KBM-7 (cell line): ENCODE measurements around the gene TPRG1.

Source experiments
- DNase-seq: peaks from one replicate; pipeline ENCODE4 v3.0.0-alpha.2; 2015
- in situ Hi-C: fragments of 300-500 bp; cut with MboI; formaldehyde crosslinking; loops from 2 replicates; pipeline ENCODE4 v1.14.3; 2020; ENCODE audit warnings: low sequenced_read_pairs, low pct_unique_long_range_greater_than_20kb, mixed read lengths

TPRG1 gene

DNA sequence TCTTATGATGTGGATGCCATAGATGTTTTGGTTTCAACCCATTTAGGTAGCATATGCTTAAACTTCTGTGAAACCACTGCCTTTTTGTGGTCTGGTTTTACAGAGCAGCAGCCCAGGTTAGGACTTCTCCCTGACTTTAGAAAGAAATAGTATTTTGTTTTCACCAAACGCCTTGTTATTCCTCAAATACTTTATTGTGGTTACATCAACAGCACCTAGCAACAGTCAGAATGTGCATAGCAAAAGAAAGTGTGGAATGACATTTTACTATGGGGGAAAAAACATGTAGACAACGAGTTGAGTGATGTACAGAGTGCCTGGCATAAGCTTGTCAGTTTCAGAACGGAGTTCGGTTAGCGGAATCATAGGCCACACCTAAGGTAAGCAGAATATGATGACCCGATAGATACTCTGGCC is 159.2 kb downstream of the TPRG1 start:
- in situ Hi-C loops = no loop called here
- DNase-seq = no peak

DNA sequence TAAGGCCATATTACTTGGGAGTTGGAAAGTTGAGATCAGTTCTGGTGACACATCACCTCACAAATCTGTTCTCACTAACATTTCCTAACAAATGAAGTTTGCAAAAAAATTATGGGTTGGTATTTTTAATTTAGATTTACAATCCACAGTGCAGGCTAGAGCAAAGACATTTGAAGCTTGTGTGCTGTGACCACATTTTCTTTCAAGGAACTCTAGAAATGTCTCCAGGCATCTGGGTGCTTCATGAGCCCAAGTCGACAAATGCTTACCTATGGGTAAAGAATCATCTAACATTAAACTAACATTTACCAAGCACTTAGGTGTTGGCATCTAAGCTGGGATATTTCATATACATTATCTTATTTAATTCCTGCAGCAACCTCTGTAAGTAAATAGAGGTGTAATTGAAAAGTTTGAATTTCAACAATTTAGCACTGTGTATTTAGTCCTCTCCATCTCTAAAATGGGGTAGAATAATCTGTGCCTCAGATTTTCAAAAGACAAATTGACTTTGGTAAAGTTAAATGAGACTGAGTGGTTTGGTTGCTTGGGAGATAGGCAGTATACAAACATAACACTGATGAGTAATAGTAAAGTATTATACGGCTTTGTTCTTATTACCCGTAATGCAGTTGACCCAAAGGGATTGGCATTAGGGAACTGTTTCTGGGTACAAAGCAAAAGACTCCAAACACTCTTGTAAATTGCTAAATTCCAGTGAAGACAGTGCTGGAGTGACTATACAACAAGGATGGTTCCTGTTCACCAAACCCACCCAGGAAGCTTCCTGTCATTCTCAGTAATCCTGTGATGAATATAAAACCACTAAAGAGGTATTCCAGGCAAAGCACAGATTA is 162.5 kb downstream of the TPRG1 start:
- in situ Hi-C loops = no loop called here
- DNase-seq = no peak

DNA sequence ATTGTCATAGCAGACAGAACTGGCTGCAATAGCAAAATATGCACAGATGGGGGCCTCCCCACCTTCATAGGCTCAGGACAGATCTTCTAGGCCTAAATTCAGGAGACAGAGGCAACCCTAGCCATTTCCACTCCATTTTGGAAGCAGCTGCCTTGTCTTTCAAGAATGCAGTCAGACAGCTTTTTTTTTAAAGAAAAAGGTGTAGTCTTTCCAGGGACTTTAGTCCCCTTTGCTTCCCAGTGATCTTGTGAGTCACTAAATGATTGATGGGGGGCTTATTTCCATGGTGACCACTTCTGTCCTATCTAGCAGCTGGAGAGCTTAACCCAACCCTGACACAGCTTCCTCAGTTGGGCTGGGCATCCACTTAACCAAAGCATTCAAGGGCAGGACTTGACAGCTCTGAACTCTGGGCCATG is 165.9 kb downstream of the TPRG1 start:
- in situ Hi-C loops = no loop called here
- DNase-seq = no peak

DNA sequence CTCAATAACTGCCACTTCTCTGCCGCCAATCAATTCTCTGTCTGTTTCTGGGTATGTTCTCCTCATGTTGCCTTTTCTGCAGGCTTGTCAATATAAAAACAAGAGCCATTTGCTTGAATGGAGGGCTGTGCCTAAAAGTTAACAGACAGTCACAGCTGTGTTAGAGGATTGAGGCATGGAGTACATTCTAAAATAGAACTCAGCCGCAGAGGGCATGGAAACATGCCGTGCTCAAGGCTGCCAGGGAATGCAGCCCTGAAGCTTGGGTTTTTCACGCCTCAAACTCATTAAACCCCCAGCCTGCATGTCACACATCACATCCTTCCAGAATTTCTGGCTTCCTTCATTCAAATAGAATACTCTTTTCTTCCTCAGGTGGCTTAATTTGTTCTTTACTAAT is 166.6 kb downstream of the TPRG1 start:
- in situ Hi-C loops = no loop called here
- DNase-seq = no peak

DNA sequence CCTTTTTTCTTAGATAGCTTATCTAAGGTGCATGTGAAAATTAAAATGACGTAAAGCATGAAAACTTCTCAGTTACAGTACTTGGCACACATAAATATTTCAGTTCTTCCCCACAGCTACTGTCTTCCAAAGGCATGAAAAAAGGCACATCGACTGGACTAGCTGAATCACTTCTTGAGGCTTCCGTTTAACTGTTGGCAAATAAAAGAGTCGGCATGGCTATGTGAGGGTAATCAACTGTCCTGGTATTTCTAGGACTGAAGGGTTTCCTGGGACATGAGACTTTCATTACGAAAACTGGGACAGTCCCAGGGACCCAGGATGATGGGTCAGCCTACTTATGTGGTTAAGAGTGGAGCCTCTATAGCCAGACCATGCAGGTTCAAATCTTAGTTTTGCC is 168.2 kb downstream of the TPRG1 start:
- in situ Hi-C loops = no loop called here
- no peak for DNase-seq

DNA sequence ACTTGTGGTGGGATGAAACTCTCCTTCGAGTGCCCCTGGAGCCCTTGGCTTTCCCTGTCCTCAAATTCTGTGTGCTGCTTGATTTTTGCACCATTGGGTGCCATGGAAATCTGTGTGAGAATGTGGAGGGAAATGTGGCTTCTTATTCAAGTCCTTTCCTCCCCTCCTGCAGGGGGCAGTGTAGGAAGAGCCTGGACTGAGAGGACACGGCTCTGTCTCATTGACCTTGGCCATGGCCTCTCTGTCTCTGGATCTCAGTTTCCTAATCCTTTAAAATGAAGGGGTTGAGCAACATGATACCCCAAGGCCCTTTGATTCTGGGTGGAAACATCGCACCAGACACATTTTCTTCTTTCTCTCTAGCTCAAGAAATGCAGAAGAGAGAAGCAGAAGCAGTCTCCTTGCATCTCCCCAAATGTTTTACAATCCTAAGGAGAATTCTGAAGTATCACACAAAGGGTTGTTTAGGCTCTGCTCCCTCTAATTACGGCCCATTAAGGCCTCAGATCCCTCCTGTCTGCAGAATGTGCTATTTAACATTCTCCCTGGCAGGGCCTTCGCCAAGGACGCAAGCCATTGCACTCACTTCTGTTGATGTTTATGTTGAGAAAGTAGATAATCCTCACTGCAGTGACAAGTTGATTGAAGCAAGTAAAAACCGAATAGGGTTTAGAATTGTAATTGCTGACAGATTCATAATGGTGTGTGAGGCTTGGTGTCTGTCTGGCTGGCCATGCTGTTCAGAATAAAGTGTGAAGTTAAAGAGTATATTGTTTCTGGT is 169.1 kb downstream of the TPRG1 start:
- in situ Hi-C loops = no loop called here
- DNase-seq = no peak

DNA sequence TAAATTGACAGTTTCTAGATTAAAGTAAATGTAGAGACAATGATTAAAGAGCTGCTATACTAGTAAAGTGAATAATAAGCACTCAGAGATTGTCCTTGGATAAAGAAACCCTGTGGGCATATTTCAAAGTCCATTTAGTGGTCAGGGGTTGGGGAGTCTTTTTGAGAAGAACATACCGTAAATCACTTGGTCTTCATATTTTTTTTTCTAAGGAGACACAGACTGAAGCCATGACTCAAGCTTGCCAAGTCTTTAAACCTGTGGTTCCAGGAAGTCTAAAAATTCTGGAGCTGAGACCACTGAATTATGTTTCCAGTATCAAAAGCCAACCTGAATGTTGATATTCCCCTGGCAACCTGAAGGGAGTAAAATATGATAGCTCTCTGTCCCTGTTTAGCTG is 171.0 kb downstream of the TPRG1 start:
- no peak for DNase-seq
- in situ Hi-C loops = no loop called here

DNA sequence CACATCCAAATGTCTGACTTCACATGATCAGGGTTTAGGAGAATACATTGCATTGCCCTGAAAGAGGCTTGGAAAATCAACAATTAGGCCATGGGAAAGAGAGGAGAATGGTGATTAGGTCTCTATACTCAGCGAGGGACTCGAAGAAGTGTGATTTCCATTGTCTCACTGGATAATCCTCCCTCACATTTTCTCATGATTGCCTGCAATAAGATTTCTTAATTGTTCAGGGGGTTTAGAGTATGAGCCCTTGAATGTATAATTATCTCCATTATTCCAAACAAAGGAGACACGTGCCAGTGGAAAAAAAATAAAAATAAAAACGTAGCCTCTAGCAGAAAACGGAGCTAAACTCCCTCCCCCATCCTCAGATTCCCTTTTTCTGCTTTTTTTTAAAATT is 173.2 kb downstream of the TPRG1 start:
- in situ Hi-C loops = no loop called here
- no peak for DNase-seq

DNA sequence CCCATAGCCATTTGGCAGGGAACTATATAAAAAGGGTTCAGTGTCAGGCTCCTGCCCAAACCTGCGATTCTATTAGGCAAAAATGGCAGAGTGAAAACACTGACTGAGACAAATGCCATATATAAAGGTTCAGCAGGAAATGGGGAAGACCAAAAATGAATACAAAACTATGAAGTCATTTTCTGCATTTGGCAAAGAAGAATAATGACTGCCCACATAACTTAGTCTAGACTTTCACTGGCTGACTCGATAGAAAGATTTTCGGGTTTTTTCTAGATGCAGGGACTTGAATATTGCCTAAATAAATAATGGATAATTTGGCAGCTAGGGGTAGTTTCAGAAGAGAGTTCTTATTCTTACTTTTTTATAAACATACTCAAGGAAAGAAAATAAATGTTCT is 178.0 kb downstream of the TPRG1 start:
- in situ Hi-C loops = no loop called here
- DNase-seq = no peak

DNA sequence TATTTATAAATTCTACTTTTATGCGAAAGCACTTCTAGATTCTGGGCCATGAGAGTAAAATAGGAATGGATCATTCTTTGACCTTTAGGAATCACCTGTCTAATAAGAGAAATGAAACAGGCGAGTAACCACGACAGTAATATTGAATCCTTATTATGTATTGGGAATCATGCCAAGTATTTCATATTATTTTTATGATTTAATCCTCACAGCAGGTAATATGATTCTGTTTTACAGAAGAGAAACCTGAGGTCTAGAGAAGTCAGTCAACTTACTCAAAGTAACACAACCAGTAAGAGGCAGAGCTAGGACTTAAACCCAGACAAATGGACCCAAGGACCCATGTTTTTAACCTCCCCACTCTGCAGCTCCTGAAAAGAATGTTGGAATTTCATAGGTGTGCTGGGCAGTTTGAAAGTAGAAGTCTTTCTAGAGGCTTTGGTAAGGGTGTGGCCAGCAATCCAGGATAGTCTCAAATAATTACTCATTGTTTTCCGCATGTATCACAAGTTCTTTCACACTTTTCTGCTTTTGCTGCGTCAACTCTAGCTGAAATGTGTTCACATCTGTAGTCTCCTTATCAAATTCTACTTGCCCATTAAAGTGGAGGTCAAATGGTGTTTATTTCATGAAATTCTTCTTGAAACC is 181.7 kb downstream of the TPRG1 start:
- in situ Hi-C loops = no loop called here
- no peak for DNase-seq

DNA sequence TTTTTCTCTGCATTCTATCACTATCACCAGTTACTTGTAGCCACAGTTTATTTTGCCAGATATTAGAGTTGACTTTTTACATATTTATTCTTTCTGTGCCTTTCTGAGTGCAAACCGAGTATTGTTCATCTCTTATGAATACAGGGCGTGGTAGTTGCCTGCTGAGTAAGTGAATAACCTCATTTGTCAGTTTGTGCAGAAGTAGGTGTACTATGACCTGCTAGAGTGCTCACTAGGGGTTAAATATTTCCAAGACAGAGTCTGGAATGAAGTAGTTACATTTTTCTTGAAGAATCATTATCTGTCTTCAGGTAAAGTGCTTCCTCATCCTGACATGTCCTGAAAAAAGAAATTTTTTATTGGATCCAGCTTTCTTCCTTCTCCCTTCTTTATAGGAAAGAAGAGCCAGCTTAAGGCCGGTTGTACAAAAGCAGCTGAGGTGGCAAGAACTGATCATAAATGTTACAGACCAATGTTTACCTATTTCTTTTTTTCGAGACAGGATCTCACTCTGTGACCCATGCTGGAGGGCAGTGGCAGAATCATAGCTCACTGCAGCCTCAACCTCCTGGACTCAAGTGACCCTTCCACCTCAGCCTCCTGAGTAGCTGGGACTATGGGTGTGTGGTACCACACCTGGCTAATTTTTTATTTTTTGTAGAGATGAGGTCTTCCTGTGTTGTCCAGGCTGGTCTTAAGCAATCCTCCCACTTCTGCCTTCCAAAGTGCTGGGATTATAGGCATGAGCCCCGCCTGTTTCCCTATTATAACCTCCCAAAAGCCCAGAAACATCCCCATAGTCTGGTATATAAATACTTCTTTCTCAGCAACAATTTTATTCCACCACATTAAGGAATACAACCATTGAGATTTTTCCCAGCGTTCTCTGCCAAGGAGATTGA is 182.5 kb downstream of the TPRG1 start:
- in situ Hi-C loops = no loop called here
- DNase-seq = no peak

DNA sequence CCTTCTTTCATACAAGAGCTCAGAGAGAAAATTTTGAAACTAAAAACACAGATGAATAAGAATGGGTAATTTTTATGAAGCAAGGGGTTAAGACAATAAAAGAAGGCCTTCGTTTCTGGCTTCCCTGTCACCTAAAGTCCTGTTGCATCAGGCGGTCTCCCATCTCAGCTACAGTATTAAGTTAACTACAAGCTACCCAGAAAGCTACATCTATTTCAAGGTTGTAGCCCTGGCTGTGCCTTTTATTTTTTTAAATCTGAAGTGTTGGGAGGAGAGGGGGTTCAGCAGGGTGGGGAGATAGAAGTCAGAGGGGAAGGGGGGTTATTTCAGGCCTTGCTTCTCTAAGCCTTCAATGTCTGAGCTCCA is 183.3 kb downstream of the TPRG1 start:
- DNase-seq = no peak
- in situ Hi-C loops = no loop called here

DNA sequence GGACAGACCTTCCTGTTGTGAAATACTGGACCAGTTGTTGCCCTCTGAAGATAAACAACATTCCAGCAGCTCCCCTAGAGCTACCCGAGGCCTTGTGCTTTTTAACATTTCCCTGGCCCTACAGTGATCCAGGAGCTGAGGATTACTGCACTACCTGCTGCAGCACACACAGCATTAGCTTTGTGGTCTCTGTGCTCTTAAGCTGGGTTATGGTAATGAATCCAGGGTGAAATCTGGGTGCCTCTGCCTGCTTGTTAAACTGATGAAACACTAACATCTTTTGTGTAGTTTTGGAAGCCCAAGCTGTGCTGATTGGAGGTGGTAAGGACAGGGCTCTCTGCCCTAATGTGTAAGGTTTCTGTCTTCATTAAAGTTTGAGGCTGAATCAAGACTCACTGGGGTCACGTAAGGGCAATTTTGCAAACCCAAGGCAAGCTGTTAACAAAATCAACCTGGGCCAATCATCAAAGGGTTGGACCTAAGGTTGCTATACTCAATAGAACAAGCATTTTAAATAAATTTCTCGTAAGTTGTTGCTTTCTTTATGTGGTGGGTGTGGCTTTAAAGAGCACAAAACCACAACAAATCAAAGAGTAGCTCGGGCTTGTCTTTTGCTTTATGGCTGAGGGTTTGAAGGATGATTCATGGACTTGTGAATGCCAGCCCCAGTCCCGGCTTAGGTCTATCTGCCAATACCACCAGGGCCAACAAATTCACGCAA is 183.9 kb downstream of the TPRG1 start:
- in situ Hi-C loops = no loop called here
- DNase-seq = no peak

DNA sequence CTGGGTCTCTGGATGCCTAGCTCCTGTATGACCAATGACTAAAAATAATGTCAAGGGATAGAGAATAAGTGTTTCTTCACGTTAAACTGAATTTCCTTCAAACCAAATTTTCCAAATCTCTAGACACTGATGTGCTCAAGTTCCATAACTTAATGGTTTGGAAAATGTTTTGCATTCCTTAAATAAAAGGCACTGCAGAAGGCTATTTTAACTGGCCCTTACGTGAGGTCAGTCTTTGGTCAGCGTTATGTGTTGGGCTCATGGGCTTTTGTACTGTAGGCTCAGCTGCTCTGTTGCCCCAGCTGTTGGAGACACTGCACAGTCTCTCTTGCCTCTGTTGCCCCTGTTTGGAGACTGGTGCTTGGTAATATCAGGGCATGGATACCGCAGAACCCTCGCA is 188.5 kb downstream of the TPRG1 start:
- in situ Hi-C loops = no loop called here
- DNase-seq = no peak

DNA sequence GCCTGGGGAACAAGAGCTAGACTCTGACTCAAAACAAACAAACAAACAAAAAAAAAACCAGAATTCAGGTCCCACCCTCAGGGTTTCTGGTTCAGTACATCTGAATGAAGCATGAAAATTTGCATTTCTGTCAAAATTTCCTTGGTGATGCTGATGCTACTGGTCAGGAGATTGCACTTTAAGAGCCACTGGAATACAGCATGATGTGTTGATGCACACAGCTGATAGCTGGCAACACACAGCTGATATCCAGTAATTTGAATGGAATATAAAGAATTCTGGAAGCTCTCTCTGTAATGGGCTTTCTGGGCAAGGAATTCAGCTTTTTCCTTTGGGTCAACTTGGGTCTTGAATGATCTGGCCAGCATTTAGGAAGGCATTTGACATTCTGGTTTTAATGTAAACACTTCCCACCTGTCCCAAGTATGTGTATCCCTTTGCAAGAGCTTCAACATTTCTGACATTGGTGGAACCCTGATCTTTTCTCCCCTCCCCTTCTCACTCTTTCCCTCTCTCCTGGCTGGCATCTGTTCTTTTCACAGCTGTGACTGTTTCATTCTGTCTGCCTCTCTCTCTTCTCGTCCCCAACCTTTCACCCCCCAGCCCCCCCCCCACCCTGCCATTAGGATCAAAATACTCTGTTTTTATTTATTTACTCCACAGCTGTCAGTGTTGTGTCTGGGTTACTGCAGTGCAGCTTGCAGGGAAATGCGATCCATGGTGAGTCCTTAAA is 189.5 kb downstream of the TPRG1 start:
- in situ Hi-C loops = no loop called here

DNA sequence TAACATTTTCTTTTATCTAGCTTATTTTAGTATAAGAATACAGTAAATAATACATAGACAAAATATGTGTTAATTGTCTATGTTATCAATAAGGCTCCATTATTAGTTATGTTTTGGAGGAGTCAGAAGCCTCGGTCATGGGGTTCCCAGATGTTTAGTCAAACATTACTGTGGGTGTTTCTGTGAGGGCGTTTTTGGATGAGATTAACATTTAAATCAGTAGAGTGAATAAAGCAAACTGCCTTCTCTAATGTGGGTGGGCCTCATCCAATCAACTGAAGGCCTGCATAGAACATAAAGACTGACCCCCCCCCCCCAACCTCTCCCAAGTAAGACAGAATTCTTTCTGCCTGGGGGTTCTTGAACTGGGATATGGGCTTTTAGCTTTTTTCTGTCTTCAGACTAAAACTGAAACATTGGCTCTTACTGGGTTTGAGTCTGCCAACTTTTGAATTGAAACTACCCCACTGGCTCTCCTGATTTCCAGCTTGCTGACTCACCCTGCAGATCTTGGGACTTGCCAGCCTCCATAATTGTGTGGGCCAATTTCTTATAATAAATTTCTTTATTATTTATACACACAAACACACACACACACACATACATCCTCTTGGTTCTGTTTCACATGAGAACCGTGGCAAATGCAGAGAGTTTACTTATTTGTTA is 192.0 kb downstream of the TPRG1 start:
- in situ Hi-C loops = no loop called here
- no peak for DNase-seq

More for the DNA sequence above, 189.5 kb downstream of the TPRG1 start:
- no peak for DNase-seq
